Neural cell (in vitro differentiated cells): ENCODE data around the gene KIFC3. TPM values are rescaled to one million over a fixed set of nuclear protein-coding genes. Genes with fewer than 3 reads are reported as not detected.

Experiments used
- H2AFZ ChIP-seq: fragments of 200-600, 300-800 bp; sonication (generic), shearing (Covaris generic); 2 replicates; pipeline ENCODE4 v1.6.0; 2014; ENCODE audit warnings: low read depth, mild to moderate bottlenecking, antibody characterized with exemption, low read length, moderate library complexity
- H3F3A ChIP-seq: fragments of 200-600 bp; shearing (Covaris generic); 2 replicates; pipeline ENCODE4 v1.6.1; 2016; ENCODE audit warnings: mild to moderate bottlenecking, moderate library complexity, mixed read lengths, antibody characterized with exemption, low read length; ENCODE audit not compliant: insufficient read depth, poor library complexity, severe bottlenecking
- H3K27ac ChIP-seq: fragments of 200-600, 300-800 bp; sonication (generic), shearing (Covaris generic); 2 replicates; pipeline ENCODE4 v1.5.1; 2014; ENCODE audit warnings: mild to moderate bottlenecking, low read length, moderate library complexity
- H3K27me3 ChIP-seq: fragments of 300-800, 200-600 bp; sonication (generic), shearing (Covaris generic); 2 replicates; pipeline ENCODE4 v1.6.0; 2014; ENCODE audit warnings: mild to moderate bottlenecking, low read depth, low read length, moderate library complexity; ENCODE audit not compliant: insufficient read depth
- H3K36me3 ChIP-seq: fragments of 300-800, 200-600 bp; sonication (generic), shearing (Covaris generic); 2 replicates; pipeline ENCODE4 v1.5.1; 2014; ENCODE audit warnings: mild to moderate bottlenecking, antibody characterized with exemption, low read length, moderate library complexity; ENCODE audit not compliant: insufficient read depth
- H3K4me2 ChIP-seq: fragments of 300-800, 200-600 bp; sonication (generic), shearing (Covaris generic); 2 replicates; pipeline ENCODE4 v1.6.0; 2014; ENCODE audit warnings: mild to moderate bottlenecking, low read length
- H3K4me3 ChIP-seq: fragments of 300-800, 200-600 bp; sonication (generic), shearing (Covaris generic); 2 replicates; pipeline ENCODE4 v1.5.1; 2014; ENCODE audit warnings: mild to moderate bottlenecking, low read length, moderate library complexity
- H3K79me2 ChIP-seq: fragments of 200-600 bp; shearing (Covaris generic); replicated peaks from 2 replicates; pipeline ENCODE4 v1.6.0; 2014; ENCODE audit warnings: mild to moderate bottlenecking, low read length, moderate library complexity; ENCODE audit not compliant: insufficient read depth
- H3K9ac ChIP-seq: fragments of 300-800, 200-600 bp; sonication (generic), shearing (Covaris generic); 2 replicates; pipeline ENCODE4 v1.6.1; 2016; ENCODE audit warnings: mild to moderate bottlenecking, low read length, mixed read lengths
- H3K9me2 ChIP-seq: fragments of 200-600 bp; shearing (Covaris generic); 2 replicates; pipeline ENCODE4 v1.6.1; 2016; ENCODE audit warnings: mild to moderate bottlenecking, low read length, mixed read lengths; ENCODE audit not compliant: insufficient read depth
- H3K9me3 ChIP-seq: fragments of 200-600, 300-800 bp; sonication (generic), shearing (Covaris generic); 2 replicates; pipeline ENCODE4 v1.6.1; 2016; ENCODE audit warnings: mild to moderate bottlenecking, mixed run types, low read length, moderate library complexity, mixed read lengths
- H4K20me1 ChIP-seq: fragments of 200-600 bp; shearing (Covaris generic); 2 replicates; pipeline ENCODE4 v1.6.1; 2016; ENCODE audit warnings: mild to moderate bottlenecking, mixed run types; ENCODE audit not compliant: insufficient read depth
- EP300 ChIP-seq: fragments of 450-650 bp; conservative IDR thresholded peaks from 2 replicates; pipeline ENCODE4 v1.6.1; 2014; ENCODE audit warnings: antibody characterized with exemption, mild to moderate bottlenecking, moderate library complexity; ENCODE audit not compliant: poor library complexity, severe bottlenecking
- EZH2 ChIP-seq: fragments of 200-600, 300-800 bp; shearing (Covaris generic), sonication (generic); IDR thresholded peaks from 2 replicates; pipeline ENCODE4 v1.6.1; 2014; ENCODE audit warnings: antibody characterized with exemption, low read length, borderline replicate concordance, mild to moderate bottlenecking; ENCODE audit not compliant: insufficient read depth, poor library complexity, severe bottlenecking
- MXI1 ChIP-seq: fragments of 450-650 bp; conservative IDR thresholded peaks from 2 replicates; pipeline ENCODE4 v1.6.1; 2014; ENCODE audit warnings: antibody characterized with exemption, mild to moderate bottlenecking; ENCODE audit not compliant: poor library complexity, severe bottlenecking
- POLR2AphosphoS5 ChIP-seq: IDR thresholded peaks from 2 replicates; pipeline ENCODE4 v1.6.1; 2012
- RAD21 ChIP-seq: fragments of 450-650 bp; conservative IDR thresholded peaks from 2 replicates; pipeline ENCODE4 v1.6.1; 2014; ENCODE audit warnings: antibody characterized with exemption, mild to moderate bottlenecking, moderate library complexity
- SMC3 ChIP-seq: fragments of 450-650 bp; conservative IDR thresholded peaks from 2 replicates; pipeline ENCODE4 v1.6.1; 2014; ENCODE audit warnings: antibody characterized with exemption, mild to moderate bottlenecking, moderate library complexity; ENCODE audit not compliant: poor library complexity
- TAF1 ChIP-seq: IDR thresholded peaks from 2 replicates; pipeline ENCODE4 v1.6.1; 2012; ENCODE audit warnings: low read depth
- polyA plus RNA-seq: library from polyadenylated mRNA; depleted of rRNA; stranded (reverse); fragments of >200 nt; gene quantifications from 2 replicates; pipeline ENCODE4 v1.2.3, GENCODE V29; 2014
- TF ChIP-seq, protein P1 (sequence below): fragments of 450-650 bp; IDR thresholded peaks from 2 replicates; pipeline ENCODE4 v1.5.1; 2014; ENCODE audit warnings: antibody characterized with exemption, mild to moderate bottlenecking, moderate library complexity; ENCODE audit not compliant: poor library complexity, severe bottlenecking
- TF ChIP-seq, protein P2 (sequence below): IDR thresholded peaks from 2 replicates; pipeline ENCODE4 v1.6.1; 2012; ENCODE audit warnings: borderline replicate concordance

Gene KIFC3
- polyA plus RNA-seq, 1 donor from 2014 or later, result 29.7 TPM

DNA sequence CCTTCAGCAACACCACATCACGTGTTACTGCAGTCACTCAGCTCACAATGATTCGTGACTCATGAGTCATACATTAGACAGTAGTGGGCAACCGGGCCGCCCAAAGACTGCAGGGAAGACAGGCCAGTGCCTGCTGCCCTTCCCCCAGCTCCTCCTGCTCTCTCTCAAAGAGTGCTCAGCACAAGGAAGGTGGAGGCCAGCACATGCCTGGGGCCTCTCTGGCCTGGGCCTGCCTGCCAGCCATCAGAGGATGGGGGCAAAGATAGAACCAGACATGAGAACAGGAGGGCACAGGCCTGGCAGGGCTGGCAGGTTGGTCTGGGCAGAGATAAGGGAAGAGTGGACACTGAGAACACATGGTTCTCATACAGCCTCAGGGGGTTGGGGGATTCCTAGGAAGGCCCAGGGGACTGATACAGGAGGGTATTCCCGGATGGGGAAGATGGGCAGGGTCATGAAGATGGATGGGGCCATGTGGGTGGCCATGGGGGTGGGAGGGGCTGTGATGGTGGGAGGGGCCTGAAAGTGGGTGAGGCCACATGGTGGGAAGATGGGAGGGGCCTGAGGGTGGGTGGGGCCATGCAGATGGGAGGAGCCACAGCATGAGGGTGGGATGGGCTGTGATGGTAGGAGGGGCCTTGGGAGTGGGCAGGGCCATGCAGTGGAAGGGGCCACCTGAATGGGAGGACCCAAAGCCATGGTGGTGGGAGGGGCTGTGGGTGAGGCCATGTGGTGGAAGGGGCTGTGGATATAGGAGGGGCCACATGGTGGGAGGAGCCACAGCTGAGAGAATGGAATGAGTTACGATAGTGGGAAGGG is 37.7 kb downstream of the KIFC3 start:
- no peaks in the 10 kb centered on the region for H3K36me3 ChIP-seq
- no peak overlapping the region for H3K27ac ChIP-seq
- H3K79me2 ChIP-seq, result no peaks in the 10 kb centered on the region
- H2AFZ ChIP-seq, result no peak overlapping the region
- H3K4me3 ChIP-seq, result no peak overlapping the region
- no peak overlapping the region for H3K4me2 ChIP-seq
- no peaks in the 10 kb centered on the region for H3K27me3 ChIP-seq
- H3K9me2 ChIP-seq, result no peaks in the 10 kb centered on the region
- no peaks in the 10 kb centered on the region for H3F3A ChIP-seq
- TF ChIP-seq EP300 (no peak), RAD21 (no peak), MXI1 (no peak)
- no peaks in the 10 kb centered on the region for H3K9me3 ChIP-seq
- H3K9ac ChIP-seq, result no peak overlapping the region
- H4K20me1 ChIP-seq, result no peaks in the 10 kb centered on the region

DNA sequence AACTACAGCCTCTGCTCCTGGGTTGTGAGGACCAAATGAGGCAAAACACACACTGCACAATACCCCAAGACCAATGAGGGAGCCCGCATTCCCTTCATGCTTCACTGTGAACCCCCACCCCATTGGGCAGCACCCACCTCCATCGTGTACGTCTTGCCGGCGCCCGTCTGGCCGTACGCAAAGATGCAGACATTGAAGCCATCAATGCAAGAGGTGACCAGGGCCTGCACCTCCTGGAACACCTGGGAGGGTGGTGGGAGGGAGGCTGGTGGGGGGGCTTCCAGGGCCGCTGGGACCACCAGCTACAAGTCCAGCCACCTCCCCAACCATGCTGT is 38.3 kb downstream of the KIFC3 start:
- Histone ChIP-seq H3F3A (no peaks in the 10 kb centered on the region), H4K20me1 (no peaks in the 10 kb centered on the region), H3K4me2 (no peak overlapping the region), H3K27me3 (no peaks in the 10 kb centered on the region), H3K36me3 (no peaks in the 10 kb centered on the region), H3K79me2 (no peaks in the 10 kb centered on the region), H3K9ac (no peak overlapping the region), H3K27ac (no peak overlapping the region), H3K9me3 (no peaks in the 10 kb centered on the region), H3K4me3 (no peak overlapping the region), H2AFZ (no peak overlapping the region), H3K9me2 (no peaks in the 10 kb centered on the region)
- TF ChIP-seq, protein P1, sequence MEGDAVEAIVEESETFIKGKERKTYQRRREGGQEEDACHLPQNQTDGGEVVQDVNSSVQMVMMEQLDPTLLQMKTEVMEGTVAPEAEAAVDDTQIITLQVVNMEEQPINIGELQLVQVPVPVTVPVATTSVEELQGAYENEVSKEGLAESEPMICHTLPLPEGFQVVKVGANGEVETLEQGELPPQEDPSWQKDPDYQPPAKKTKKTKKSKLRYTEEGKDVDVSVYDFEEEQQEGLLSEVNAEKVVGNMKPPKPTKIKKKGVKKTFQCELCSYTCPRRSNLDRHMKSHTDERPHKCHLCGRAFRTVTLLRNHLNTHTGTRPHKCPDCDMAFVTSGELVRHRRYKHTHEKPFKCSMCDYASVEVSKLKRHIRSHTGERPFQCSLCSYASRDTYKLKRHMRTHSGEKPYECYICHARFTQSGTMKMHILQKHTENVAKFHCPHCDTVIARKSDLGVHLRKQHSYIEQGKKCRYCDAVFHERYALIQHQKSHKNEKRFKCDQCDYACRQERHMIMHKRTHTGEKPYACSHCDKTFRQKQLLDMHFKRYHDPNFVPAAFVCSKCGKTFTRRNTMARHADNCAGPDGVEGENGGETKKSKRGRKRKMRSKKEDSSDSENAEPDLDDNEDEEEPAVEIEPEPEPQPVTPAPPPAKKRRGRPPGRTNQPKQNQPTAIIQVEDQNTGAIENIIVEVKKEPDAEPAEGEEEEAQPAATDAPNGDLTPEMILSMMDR, result no peak
- TF ChIP-seq EZH2 (no peak), SMC3 (no peak), MXI1 (no peak), RAD21 (no peak), POLR2AphosphoS5 (no peak), EP300 (no peak), TAF1 (no peak)
- TF ChIP-seq, protein P2, sequence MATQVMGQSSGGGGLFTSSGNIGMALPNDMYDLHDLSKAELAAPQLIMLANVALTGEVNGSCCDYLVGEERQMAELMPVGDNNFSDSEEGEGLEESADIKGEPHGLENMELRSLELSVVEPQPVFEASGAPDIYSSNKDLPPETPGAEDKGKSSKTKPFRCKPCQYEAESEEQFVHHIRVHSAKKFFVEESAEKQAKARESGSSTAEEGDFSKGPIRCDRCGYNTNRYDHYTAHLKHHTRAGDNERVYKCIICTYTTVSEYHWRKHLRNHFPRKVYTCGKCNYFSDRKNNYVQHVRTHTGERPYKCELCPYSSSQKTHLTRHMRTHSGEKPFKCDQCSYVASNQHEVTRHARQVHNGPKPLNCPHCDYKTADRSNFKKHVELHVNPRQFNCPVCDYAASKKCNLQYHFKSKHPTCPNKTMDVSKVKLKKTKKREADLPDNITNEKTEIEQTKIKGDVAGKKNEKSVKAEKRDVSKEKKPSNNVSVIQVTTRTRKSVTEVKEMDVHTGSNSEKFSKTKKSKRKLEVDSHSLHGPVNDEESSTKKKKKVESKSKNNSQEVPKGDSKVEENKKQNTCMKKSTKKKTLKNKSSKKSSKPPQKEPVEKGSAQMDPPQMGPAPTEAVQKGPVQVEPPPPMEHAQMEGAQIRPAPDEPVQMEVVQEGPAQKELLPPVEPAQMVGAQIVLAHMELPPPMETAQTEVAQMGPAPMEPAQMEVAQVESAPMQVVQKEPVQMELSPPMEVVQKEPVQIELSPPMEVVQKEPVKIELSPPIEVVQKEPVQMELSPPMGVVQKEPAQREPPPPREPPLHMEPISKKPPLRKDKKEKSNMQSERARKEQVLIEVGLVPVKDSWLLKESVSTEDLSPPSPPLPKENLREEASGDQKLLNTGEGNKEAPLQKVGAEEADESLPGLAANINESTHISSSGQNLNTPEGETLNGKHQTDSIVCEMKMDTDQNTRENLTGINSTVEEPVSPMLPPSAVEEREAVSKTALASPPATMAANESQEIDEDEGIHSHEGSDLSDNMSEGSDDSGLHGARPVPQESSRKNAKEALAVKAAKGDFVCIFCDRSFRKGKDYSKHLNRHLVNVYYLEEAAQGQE, result no peak
